Heart left ventricle (tissue), 13 donors: ENCODE results near the gene PUS1.

Experiments used
- POLR2A ChIP-seq, 2 donors: fragments of 450-650 bp; IDR thresholded peaks; one replicate each; pipeline ENCODE4 v1.6.1; 2017; ENCODE audit warnings: antibody characterized with exemption in 2 of 2, mild to moderate bottlenecking in 2 of 2, moderate library complexity in 2 of 2
- TF ChIP-seq, protein P1 (sequence below), 12 donors: fragments of 200-600 bp; sonication (generic) in 4 of 12; IDR thresholded peaks; one replicate each; pipeline versions ENCODE4 v1.5.0 to v1.8.0; 2018 to 2022; ENCODE audit warnings: antibody characterized with exemption in 12 of 12, mild to moderate bottlenecking in 5 of 12
- donor health status: ischemic (EF 13 %, LVEDD 7.1; RV severe dilation, severe dysfunction).
- donor health status: DM: no; HTN: yes; CAD: no.
- donor health status: DM: no; HTN: no; CAD: no.
- donor health status: ischemic (EF 25% LVEDD 6.9; RV normal size, moderate dysfunction).
- donor health status: ischemic (EF 25% LVEDD 5.7; RV mildly dilated, moderate dysfunction).
- donor health status: ischemic (EF 35%, LVEDD 5.7; RV mildly dilated, moderate dysfunction).
- donor health status: nonischemic (EF 11% LVEDD 7.7; RV severe dilation, severe dysfunction).
- donor health status: DM: yes; HTN: yes; CAD: no.
- donor health status: PGD.
- donor health status: ischemic (EF 29% LVEDD 5.4; RV normal size, mild dysfunction).
- donor health status: nonischemic (EF 23%, LVEDD 6.1; RV moderate dilation, normal function).

DNA sequence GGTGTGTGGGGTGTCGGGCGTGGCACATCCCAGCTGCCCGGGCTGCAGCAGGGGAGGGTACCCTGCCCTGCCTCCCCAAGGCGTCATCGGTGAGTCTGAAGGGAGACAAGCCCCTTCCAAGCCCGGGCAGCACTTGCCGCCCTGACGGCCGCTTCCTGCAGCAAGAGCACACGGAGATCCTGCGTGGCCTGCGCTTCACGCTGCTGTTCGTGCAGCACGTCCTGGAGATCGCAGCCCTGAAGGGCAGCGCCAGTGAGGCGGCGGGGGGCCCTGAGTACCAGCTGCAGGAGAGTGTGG is 10.1 kb upstream of the PUS1 start:
- TF ChIP-seq, protein P1, sequence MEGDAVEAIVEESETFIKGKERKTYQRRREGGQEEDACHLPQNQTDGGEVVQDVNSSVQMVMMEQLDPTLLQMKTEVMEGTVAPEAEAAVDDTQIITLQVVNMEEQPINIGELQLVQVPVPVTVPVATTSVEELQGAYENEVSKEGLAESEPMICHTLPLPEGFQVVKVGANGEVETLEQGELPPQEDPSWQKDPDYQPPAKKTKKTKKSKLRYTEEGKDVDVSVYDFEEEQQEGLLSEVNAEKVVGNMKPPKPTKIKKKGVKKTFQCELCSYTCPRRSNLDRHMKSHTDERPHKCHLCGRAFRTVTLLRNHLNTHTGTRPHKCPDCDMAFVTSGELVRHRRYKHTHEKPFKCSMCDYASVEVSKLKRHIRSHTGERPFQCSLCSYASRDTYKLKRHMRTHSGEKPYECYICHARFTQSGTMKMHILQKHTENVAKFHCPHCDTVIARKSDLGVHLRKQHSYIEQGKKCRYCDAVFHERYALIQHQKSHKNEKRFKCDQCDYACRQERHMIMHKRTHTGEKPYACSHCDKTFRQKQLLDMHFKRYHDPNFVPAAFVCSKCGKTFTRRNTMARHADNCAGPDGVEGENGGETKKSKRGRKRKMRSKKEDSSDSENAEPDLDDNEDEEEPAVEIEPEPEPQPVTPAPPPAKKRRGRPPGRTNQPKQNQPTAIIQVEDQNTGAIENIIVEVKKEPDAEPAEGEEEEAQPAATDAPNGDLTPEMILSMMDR (IDR thresholded peaks at IDR 0.05), result no peak
- no peak for TF ChIP-seq POLR2A (IDR thresholded peaks at IDR 0.05)
